Measurements from ENCODE around the gene ALKBH5. TPM values are rescaled to one million over a fixed set of nuclear protein-coding genes. Genes with fewer than 3 reads are reported as not detected.

The ALKBH5 gene
- total RNA-seq, 1 donor from 2014 or later: 92.6 TPM

GRCh38 chr17:18160128-18160856 is 23.3 kb upstream of the ALKBH5 start:
- H3K9me3 Mint-ChIP-seq (ENCODE audit: unreplicated experiment): no peaks in the 10 kb centered on the region
- Histone ChIP-seq H3K27me3 (ENCODE audit: insufficient read depth, low read length) (no peaks in the 10 kb centered on the region), H4K20me1 (ENCODE audit: insufficient read depth, low read length) (no peaks in the 10 kb centered on the region), H3K9ac (ENCODE audit: low read length) (no peak overlapping the region), H3K4me2 (ENCODE audit: low read length) (no peak overlapping the region), H3K27ac (ENCODE audit: low read depth, low read length) (no peak overlapping the region), H3K9me3 (ENCODE audit: insufficient read depth, low read depth, low read length) (peaks cover 3% of the 10 kb centered on the region), H3K4me1 (ENCODE audit: insufficient read depth, low read length) (peaks cover 11% of the 10 kb centered on the region), H3K4me3 (ENCODE audit: insufficient read depth, low read depth, low read length) (no peak overlapping the region), H3K79me2 (ENCODE audit: insufficient read depth, low read length) (no peaks in the 10 kb centered on the region), H3K36me3 (ENCODE audit: insufficient read depth, low read length) (no peaks in the 10 kb centered on the region), H2AFZ (ENCODE audit: low read depth, low read length) (no peak overlapping the region)
- H3K27me3 Mint-ChIP-seq (ENCODE audit: low read depth, unreplicated experiment): peaks cover 11% of the 10 kb centered on the region
- FAIRE-seq (no peak), DNase-seq (ENCODE audit: low read depth) (no peak)
- H3K4me3 Mint-ChIP-seq (ENCODE audit: unreplicated experiment): no peak overlapping the region
- H3K36me3 Mint-ChIP-seq (ENCODE audit: low read depth, unreplicated experiment): no peaks in the 10 kb centered on the region
- H3K27ac Mint-ChIP-seq (ENCODE audit: unreplicated experiment): no peak overlapping the region
- TF ChIP-seq CTCF (IDR thresholded peaks at IDR 0.05; ENCODE audit: insufficient read depth, low read depth, low read length) (no peak), EZH2 (IDR thresholded peaks at IDR 0.05; ENCODE audit: insufficient read depth, low read length) (no peak)
- peaks cover 8% of the 10 kb centered on the region for H3K4me1 Mint-ChIP-seq (ENCODE audit: low read depth, unreplicated experiment)

GRCh38 chr17:18161207-18162145 is 22.2 kb upstream of the ALKBH5 start:
- TF ChIP-seq CTCF (IDR thresholded peaks at IDR 0.05; ENCODE audit: insufficient read depth, low read depth, low read length) (no peak), EZH2 (IDR thresholded peaks at IDR 0.05; ENCODE audit: insufficient read depth, low read length) (no peak)
- no peaks in the 10 kb centered on the region for H3K36me3 Mint-ChIP-seq (ENCODE audit: low read depth, unreplicated experiment)
- peaks cover 8% of the 10 kb centered on the region for H3K4me1 Mint-ChIP-seq (ENCODE audit: low read depth, unreplicated experiment)
- FAIRE-seq (no peak), DNase-seq (ENCODE audit: low read depth) (no peak)
- no peaks in the 10 kb centered on the region for H3K79me2 ChIP-seq (ENCODE audit: insufficient read depth, low read length)
- H3K4me2 ChIP-seq (ENCODE audit: low read length): no peak overlapping the region
- peaks cover 10% of the 10 kb centered on the region for H3K27me3 Mint-ChIP-seq (ENCODE audit: low read depth, unreplicated experiment)
- peaks cover 11% of the 10 kb centered on the region for H3K4me1 ChIP-seq (ENCODE audit: insufficient read depth, low read length)
- peaks cover 8% of the 10 kb centered on the region for H3K9me3 ChIP-seq (ENCODE audit: insufficient read depth, low read depth, low read length)
- H4K20me1 ChIP-seq (ENCODE audit: insufficient read depth, low read length): no peaks in the 10 kb centered on the region
- no peak overlapping the region for H2AFZ ChIP-seq (ENCODE audit: low read depth, low read length)
- no peaks in the 10 kb centered on the region for H3K9me3 Mint-ChIP-seq (ENCODE audit: unreplicated experiment)
- no peak overlapping the region for H3K9ac ChIP-seq (ENCODE audit: low read length)
- no peaks in the 10 kb centered on the region for H3K27me3 ChIP-seq (ENCODE audit: insufficient read depth, low read length)
- no peak overlapping the region for H3K4me3 ChIP-seq (ENCODE audit: insufficient read depth, low read depth, low read length)
- peak overlapping the region; percentile 45 for H3K4me3 Mint-ChIP-seq (ENCODE audit: unreplicated experiment)
- no peak overlapping the region for H3K27ac ChIP-seq (ENCODE audit: low read depth, low read length)
- H3K36me3 ChIP-seq (ENCODE audit: insufficient read depth, low read length): no peaks in the 10 kb centered on the region
- peak overlapping the region; percentile 5 for H3K27ac Mint-ChIP-seq (ENCODE audit: unreplicated experiment)
